ENCODE data around the gene YAF2.
"Not testable (repeated sequence)": the region's sequence is repeated elsewhere in the genome, so short reads cannot be mapped to it uniquely, and the experiment has no call there.

Gene YAF2

GRCh38 chr12:42196723-42197603 lies 41.1 kb downstream of the YAF2 start:
- DNase-seq (ENCODE audit: low read depth, low spot score) = no peak

GRCh38 chr12:42192686-42193085 lies 45.4 kb downstream of the YAF2 start:
- DNase-seq (ENCODE audit: low read depth, low spot score) = no peak

GRCh38 chr12:42192258-42192657 lies 45.8 kb downstream of the YAF2 start:
- no peak for DNase-seq (ENCODE audit: low read depth, low spot score)

GRCh38 chr12:42190376-42190775 lies 47.7 kb downstream of the YAF2 start:
- no peak for DNase-seq (ENCODE audit: low read depth, low spot score)

GRCh38 chr12:42188275-42188674 lies 49.8 kb downstream of the YAF2 start:
- not testable (repeated sequence) for DNase-seq (ENCODE audit: low read depth, low spot score)

- DNase-seq (ENCODE audit: low read depth, low spot score) = no peak
Observed at GRCh38 chr12:42187799-42188198, 50.2 kb downstream of the YAF2 start.

GRCh38 chr12:42186793-42187192 lies 51.3 kb downstream of the YAF2 start:
- no peak for DNase-seq (ENCODE audit: low read depth, low spot score)

GRCh38 chr12:42182394-42182793 lies 55.7 kb downstream of the YAF2 start:
- no peak for DNase-seq (ENCODE audit: low read depth, low spot score)

- DNase-seq (ENCODE audit: low read depth, low spot score) = no peak
Observed at GRCh38 chr12:42180990-42181596, 57.0 kb downstream of the YAF2 start.

GRCh38 chr12:42178101-42178500 lies 59.9 kb downstream of the YAF2 start:
- DNase-seq (ENCODE audit: low read depth, low spot score) = no peak

GRCh38 chr12:42174978-42175377 lies 63.1 kb downstream of the YAF2 start:
- no peak for DNase-seq (ENCODE audit: low read depth, low spot score)

- no peak for DNase-seq (ENCODE audit: low read depth, low spot score)
Observed at GRCh38 chr12:42173961-42174521, 64.0 kb downstream of the YAF2 start.

GRCh38 chr12:42172441-42173210 lies 65.4 kb downstream of the YAF2 start:
- no peak for DNase-seq (ENCODE audit: low read depth, low spot score)

- no peak for DNase-seq (ENCODE audit: low read depth, low spot score)
Observed at GRCh38 chr12:42167711-42168110, 70.3 kb downstream of the YAF2 start.

- DNase-seq (ENCODE audit: low read depth, low spot score) = no peak
Observed at GRCh38 chr12:42166501-42166900, 71.5 kb downstream of the YAF2 start.

- DNase-seq (ENCODE audit: low read depth, low spot score) = no peak
Observed at GRCh38 chr12:42163913-42164312, 74.1 kb downstream of the YAF2 start.

- DNase-seq (ENCODE audit: low read depth, low spot score) = no peak
Observed at GRCh38 chr12:42162965-42163364, 75.1 kb downstream of the YAF2 start.

- no peak for DNase-seq (ENCODE audit: low read depth, low spot score)
Observed at GRCh38 chr12:42162193-42162592, 75.9 kb downstream of the YAF2 start.

- no peak for DNase-seq (ENCODE audit: low read depth, low spot score)
Observed at GRCh38 chr12:42161529-42161928, 76.5 kb downstream of the YAF2 start.

- no peak for DNase-seq (ENCODE audit: low read depth, low spot score)
Observed at GRCh38 chr12:42156232-42156631, 81.8 kb downstream of the YAF2 start.

GRCh38 chr12:42145552-42146215 lies 92.4 kb downstream of the YAF2 start:
- no peak for DNase-seq (ENCODE audit: low read depth, low spot score)

- DNase-seq (ENCODE audit: low read depth, low spot score) = no peak
Observed at GRCh38 chr12:42145197-42145549, 92.9 kb downstream of the YAF2 start.

Data from brain pericyte (primary cell).